Fibroblast of skin of abdomen (primary cell): ENCODE measurements around the gene ARHGEF4.

ENCODE experiments used
- DNase-seq: peaks from one replicate; pipeline ENCODE4 v3.0.0-alpha.2; 2013

Gene ARHGEF4

GRCh38 chr2:130920415-130921163 is 83.9 kb downstream of the ARHGEF4 start:
- DNase-seq, result peak; percentile 56

DNA sequence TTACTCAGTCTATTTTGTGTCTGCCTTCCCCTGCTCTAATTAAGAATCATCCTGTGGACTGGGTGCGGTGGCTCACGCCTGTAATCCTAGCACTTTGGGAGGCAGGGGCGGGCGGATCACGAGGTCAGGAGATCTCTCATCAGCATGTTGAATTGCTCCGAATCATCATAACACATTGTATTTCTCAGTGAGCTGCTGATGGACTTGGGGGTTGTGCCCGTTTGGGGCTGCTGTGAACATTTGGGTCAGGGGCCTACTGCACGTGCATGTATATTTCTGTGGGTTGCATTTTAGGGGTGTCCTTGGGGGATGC is 84.4 kb downstream of the ARHGEF4 start:
- no peak for DNase-seq

GRCh38 chr2:130922417-130922816 is 85.7 kb downstream of the ARHGEF4 start:
- DNase-seq, result no peak

DNA sequence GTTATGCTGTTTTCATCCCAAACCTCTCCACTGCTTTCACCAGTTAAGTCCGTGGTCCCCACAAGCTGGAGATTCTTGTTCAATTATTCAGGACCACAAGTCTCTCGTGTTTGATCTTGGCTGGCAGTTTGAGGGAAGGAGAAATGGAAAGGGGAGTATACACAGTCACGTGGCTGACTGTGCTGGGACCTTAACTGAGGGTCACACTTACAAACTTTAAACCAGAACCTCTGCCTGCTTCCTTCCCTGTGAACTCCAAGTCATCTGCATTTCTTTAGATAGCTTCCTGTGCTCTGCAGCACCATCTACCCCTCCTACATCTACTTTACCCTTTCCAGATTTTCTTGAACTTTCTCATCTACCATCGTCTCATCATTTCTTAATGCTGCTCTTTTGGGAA is 91.7 kb downstream of the ARHGEF4 start:
- DNase-seq, result no peak

DNA sequence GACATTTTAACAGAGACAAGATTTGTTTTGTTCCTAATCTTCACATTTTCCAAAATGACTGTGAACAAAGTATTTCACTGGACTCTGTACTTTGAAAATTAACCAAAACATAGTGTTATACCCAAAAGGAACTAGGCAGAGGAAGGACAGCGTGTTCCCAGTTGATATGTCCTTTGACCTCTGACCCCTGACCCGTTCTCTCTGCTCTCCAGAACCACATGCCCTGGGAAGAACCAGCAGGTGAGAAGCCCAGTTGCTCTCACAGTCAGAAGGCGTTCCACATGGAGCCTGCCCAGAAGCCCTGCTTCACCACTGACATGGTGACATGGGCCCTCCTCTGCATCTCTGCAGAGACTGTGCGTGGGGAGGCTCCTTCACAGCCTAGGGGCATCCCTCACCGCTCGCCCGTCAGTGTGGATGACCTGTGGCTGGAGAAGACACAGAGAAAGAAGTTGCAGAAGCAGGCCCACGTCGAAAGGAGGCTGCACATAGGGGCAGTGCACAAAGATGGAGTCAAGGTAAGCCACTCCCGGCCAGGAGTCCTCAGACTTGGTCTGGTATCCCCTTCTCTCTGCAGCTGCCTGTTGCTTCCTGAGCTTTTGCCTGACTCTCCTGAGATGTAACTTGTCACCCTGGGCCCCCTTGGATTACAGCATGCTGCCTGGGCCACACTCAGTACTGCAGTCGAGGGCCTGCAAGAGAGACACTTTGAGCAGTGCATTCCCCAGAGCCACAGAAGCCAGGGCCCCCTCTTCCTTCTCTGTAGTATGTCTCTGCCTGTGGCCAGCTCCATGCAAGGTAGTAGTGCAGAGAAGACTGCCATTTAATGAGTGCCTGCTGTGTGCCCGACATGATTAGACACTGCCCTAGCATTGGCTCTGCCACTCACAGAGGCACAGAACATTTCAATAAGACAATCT is 94.3 kb downstream of the ARHGEF4 start:
- no peak for DNase-seq

DNA sequence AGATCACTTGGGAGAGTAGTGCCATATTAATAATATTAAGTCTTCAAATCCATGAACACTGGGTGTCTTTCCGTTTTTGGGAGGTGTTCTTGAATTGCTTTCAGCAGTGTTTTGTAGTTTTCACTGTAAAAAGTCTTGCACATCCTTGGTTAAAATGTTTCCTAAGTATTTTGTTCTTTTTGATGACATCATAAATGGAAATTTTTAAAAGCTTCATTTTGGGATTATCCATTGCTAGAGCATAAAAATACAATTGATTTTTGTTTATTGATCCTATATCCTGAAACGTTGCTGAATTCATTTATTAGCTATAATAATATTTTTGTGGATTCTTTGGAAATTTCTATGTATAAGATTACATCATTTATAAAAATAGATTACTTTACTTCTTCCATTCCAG is 96.8 kb downstream of the ARHGEF4 start:
- no peak for DNase-seq

DNA sequence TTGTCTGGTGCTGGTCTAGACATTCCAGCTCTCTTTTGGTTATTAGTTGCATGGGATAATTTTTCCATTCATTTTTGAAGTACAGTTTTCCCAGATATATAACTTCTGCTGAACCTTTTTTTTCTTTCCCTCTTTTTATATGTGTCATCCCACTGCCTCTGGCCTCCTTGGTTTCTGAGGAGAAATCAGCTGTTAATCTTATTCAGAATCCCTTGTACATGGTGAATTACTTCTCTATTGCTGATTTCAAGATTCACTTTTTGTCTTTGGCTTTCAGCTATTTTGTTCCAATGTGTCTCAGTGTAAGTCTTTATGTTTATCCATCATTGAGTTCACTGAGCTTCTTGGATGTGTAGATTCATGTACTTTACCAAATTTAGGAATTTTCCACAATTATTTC is 99.7 kb downstream of the ARHGEF4 start:
- no peak for DNase-seq

DNA sequence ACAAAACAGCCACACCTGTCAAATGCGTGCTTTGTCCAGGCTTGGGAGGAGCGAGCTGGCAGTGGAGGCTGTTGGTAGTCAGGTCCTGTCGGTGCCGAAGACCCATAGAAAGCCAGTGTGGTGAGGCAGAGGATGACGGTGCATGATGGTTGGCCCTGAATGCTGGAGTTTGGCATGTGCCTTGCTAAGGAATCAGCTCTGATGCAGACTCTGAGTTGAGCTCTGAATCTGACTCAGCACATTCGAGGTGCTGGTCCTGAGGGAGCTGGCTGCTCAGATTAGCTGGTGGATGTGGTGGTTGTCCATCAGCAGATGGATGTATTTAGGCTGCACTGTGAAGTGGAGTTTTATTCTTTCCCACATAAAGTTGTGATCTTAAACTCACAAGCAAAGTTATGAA is 111.3 kb downstream of the ARHGEF4 start:
- no peak for DNase-seq

DNA sequence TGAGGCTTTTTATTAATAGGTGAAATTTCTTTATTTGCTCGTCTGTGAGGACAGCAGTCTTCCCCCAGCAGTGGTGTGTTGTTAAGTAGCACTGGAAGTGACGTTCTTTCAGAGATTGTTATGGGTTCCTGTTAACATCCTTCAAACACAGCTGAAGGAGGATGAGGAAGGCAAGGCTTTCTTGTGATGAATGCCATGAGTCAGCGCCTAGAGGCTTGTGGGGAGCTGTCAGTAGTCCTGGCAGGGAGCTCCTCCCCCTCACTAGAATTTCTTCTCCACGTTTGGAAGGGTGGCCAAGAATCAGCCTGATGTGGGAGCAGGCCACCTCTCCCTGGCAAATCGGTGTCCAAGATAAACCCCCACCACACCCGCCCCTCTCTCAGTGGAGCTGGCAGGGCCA is 113.2 kb downstream of the ARHGEF4 start:
- DNase-seq, result no peak

GRCh38 chr2:130951018-130951417 is 114.3 kb downstream of the ARHGEF4 start:
- no peak for DNase-seq

- no peak for DNase-seq
Measured at GRCh38 chr2:130954873-130955272, 118.2 kb downstream of the ARHGEF4 start.

GRCh38 chr2:130957915-130958314 is 121.2 kb downstream of the ARHGEF4 start:
- no peak for DNase-seq

- no peak for DNase-seq
Measured at GRCh38 chr2:130963196-130963848, 126.6 kb downstream of the ARHGEF4 start.

DNA sequence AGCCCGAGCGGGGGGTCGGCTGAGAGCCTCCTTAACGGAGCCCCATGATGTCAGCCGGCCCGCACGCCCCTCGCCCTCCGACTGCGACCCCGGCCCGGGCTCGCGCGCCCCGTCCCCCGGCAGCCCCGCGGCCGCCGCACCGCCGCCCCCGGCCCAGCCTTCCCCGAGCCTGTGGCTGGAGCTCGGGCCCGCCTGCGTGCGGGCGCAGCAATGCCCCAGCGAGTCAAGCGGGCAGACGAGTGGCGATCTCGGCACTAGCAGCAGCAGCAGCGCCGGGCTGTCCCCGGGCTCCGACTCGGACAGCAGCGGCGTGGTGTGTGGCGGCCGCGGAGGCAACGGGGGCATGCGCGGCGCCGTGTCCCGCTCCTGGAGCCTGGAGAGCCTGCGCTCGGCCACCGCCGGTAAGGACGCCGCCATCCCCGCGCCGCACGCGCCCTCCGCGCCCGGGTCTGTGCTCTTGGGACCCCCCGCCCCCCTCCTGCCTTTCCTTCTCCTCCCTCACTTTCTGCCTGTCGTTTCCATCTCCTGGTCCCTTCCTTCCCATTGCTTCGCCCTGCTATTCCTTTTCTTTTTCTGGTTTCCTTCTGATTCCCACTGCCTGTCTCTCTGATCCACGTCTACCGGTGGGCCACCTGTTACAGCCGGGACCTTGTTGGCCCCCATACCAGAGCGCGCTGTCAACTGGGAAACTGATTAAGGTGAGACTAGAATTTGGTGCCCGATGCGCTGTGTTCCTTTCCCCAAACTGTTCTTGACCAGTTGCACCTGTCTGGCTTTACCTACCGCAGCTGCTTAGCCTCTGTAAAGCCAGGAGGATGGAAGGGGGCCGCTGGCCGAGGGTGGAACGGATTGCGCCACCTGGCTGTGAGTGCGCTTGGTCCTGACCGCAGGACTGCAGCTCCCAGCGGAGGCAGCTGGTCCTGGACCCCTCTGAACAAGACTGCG is 127.4 kb downstream of the ARHGEF4 start:
- no peak for DNase-seq

DNA sequence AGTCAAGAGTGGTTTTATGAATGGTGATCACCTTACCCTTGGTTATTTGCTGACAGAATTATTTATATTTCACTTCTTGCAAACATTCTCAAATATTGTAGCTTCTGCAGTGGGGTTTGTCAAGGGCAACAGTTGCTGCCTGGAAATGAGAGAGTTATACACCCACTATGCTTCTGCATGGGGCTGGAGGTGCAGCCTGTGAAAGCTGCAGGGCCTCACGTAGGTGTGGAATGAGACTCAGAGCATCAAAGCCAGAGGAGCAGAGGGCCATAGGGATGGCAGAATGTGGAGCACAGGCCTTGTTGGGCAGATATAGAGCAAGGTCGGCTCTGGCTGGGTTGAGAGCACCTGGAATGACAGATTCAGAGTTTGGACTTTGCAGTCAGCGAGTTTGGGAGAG is 128.2 kb downstream of the ARHGEF4 start:
- DNase-seq, result no peak

GRCh38 chr2:130966149-130966774 is 129.5 kb downstream of the ARHGEF4 start:
- no peak for DNase-seq

GRCh38 chr2:130966775-130967490 is 130.2 kb downstream of the ARHGEF4 start:
- DNase-seq, result no peak

DNA sequence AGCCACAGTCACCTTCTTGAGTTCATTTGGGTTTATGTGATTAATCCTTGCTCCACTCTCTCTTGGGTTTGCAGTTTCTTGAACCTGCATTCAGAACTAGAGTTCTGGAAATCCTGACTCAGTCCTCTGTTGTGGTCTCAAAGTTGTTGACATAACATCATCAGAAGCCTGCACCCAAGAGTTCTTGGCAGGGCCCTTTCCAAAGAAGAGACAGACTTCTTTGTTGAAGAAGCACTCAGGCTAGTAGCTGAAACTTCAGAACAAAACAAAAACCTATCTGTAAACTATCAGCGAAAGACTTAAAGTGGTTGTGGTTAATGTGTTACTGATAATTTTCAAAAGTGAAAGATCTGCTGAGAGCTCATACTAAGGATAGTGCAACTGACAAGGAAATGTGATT is 135.7 kb downstream of the ARHGEF4 start:
- DNase-seq, result no peak

DNA sequence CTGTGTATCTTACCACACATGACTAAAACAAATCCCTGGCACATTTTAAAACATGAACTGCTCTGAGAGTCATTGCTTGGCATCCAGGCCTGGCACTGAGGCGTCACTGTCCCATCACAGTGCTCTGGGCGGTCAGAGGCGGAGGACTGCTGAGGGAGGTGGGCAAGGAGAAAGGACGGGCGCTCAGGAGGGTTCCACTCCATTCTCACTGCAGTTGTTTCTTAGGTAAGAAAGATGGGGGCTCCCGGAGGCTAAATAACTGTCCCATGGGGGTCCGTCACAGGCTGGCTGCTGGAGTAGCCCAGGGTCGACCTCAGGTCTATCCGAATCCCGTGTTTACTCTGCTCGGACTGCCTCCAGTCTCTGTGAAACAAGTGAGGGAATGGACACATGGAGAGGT is 139.0 kb downstream of the ARHGEF4 start:
- DNase-seq, result no peak

DNA sequence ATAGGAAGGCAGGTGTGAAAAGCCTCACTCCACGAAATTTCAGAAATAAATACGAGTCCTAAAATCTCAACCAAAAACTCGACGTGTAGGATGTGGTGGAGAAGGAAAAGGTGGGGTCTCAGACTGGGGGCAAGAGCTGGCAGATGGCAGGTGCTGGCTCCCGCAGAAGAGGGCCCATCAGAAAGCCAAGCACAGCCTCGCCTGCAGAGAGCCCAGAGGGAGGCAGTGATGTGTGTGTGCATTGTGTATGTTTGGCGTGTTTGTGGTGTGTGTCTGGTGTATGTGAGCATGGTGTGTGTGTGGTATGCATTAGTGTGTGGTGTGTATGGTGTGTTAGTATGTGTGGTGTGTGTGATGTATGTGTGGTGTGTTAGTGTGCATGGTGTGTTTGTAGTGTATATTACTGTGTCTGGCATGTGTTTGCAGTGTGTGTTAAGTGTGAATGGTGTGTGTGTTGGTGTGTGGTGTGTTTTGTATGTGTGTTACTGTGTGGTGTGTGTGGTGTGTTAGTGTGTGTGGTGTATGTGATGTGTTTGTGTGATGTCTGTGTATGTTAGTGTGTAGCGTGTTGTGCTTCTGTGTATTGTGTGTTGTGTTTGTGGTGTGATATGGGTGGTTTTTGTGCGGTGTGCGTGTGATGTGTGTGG is 140.0 kb downstream of the ARHGEF4 start:
- no peak for DNase-seq
